HG03025 (cell line): ENCODE results near the gene HCRTR1.
A peak's percentile ranks its signal among the peaks of the same experiment; 100 is the strongest.

Experiments
- ATAC-seq: cut with Tn5 transposase; IDR thresholded peaks from one replicate; pipeline ENCODE4 v1.9.1; 2021; ENCODE audit warnings: mild to moderate bottlenecking, moderate library complexity; ENCODE audit not compliant: unreplicated experiment, low FRiP score

Gene HCRTR1

DNA sequence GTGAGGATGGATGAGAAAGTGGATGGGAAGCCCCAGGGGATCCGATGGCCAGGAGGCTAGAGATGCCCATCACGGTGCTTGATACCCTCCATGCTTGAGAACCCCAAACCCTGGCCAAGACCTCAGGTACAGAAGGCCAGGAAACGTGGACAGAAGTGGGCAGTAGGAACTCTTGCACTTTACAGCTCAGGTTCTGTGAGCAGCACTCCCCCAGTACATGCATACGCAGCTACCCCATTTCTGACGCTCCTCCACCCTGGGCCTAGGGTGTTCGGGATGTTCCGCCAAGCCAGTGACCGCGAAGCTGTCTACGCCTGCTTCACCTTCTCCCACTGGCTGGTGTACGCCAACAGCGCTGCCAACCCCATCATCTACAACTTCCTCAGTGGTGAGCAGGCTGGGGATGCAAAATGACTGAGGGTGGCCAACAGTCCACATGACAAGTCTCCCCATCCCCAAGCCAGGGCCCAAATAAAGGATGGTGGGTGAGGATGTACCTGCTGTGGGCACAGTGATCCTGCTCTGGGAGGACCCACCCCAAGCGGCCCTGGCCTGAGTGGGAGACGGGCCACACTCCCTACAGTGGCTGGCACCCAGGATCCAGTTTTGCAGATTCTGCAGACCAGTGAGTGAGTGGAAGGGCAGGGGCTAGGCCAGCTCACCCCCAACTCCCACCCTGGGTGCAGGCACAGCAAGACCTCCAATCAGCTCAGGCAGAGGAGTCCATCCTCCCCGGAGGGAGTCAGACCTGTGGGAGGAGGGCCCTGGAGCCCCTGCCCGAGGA lies 7.4 kb downstream of the HCRTR1 start:
- no peak for ATAC-seq

DNA sequence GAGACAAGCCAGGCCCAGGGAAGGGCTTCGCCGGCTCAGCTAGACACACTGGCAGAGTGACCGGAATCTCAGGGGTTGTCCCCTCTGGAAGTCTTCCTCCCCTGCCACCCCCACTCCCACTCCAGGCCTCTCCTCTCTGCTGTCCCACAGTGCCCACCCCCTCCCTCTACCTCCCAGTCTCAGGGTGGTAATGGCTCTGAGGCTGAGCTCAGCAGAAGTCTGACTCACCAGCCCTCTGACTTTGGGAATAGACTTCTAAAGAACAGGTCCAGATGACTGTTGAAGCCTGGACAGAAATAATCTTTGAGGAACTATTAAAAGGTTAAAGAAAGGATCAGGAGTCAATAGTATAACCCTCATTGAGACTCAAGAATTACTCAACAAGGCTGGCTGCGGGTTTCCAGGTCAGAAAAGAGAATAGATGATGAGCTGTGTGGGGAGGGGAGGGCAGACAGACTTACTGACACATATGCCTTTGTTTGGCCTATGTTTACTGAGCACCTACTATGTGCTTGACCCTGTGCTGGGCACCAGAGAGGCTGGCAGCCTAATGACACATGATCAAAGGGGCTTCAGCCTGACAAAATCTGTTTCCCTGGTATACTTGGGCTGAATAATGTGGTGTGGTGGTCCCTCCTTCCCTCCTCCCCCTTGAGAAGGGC lies 8.2 kb downstream of the HCRTR1 start:
- ATAC-seq, result no peak

DNA sequence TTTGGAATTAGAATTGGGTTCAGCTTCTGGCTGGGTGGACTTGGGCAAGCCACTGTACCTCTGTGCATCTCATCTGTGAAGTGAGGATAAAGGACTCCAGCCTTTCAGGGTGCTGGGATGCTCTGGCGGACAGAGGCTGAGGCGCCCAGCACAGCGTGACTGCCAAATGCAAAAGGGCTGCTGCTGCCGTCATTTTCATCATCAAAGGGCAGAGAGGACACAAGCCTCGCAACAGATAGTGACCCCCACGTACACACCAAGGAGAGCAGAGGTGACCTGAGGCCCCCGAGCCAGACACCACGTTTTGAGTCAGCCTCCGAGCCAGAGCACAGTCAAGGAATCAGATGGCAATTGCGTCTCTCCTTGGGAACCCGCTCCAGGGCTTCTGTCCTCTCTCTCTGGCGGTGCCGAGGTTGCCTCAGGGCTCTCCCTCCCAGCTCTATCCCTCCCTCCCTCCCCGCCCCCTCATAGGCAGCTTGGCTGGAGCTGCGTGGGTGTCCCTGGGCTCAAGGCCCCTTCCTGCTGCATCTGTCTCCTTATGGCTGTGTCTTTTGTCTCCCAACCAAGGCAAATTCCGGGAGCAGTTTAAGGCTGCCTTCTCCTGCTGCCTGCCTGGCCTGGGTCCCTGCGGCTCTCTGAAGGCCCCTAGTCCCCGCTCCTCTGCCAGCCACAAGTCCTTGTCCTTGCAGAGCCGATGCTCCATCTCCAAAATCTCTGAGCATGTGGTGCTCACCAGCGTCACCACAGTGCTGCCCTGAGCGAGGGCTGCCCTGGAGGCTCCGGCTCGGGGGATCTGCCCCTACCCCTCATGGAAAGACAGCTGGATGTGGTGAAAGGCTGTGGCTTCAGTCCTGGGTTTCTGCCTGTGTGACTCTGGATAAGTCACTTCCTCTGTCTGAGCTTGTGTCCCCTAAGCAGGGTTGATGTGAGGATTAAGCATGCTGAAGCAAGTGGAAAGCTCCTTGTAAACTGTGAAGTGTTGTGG lies 9.0 kb downstream of the HCRTR1 start:
- no peak for ATAC-seq

DNA sequence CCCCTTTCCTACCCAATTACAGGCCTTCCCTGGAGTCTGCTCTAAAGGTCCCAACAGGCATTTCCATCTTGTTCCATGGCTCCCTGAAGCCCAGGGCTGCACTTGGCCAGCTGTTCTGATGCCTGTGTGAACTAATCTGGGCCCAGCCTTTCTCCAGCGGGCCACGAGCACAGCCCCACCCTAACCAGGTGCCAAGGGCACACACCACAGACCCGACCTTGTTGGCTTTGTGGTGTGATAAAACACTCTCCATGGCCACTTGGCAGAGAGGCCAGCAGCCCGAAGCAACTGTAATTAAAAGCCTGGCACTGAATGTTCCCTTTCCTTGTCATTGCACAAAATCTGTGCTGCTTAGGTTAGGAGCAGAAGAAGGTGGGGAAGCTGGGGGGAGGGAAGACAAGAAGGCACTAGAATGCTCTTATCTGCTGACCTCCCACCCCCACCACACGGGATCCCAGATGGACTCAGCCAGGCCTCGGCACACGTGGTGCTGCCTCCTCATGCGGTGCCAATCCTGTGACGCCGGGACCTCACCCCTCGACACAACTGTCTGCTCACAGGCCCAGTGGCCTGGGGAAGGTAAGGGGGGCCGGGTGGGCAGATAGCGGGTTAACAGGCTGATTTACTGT lies 9.9 kb downstream of the HCRTR1 start:
- no peak for ATAC-seq

DNA sequence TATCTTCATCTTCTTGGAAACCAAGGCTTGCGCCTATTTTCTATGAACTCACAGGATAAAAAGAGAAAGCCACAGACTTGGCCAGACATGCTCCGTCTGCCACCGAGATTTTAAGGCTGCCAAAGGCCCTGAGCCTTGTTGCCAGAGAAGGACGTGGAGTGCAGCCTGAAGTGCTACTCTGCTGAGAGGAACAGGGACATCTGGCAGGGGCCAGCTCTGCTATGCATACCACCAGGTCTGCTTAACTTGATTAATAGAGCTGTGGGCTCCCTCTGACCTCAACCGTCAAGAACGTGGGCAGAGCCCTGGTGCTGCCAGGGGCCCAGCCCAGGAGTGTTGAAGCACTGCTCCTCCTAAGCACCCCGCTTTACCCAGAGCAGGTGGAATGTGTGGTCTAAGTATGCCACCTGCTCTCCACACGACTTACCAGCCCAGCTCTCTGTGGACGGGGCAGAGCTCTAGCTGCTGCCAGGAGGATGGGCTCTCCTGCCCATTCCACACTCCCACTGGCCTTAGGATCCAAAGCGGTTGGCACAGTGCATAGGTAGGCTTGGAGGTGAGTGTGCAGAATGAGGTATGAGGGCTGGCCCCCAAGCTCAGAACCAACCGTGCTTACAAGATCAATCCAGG lies 10.6 kb downstream of the HCRTR1 start:
- ATAC-seq, result no peak

DNA sequence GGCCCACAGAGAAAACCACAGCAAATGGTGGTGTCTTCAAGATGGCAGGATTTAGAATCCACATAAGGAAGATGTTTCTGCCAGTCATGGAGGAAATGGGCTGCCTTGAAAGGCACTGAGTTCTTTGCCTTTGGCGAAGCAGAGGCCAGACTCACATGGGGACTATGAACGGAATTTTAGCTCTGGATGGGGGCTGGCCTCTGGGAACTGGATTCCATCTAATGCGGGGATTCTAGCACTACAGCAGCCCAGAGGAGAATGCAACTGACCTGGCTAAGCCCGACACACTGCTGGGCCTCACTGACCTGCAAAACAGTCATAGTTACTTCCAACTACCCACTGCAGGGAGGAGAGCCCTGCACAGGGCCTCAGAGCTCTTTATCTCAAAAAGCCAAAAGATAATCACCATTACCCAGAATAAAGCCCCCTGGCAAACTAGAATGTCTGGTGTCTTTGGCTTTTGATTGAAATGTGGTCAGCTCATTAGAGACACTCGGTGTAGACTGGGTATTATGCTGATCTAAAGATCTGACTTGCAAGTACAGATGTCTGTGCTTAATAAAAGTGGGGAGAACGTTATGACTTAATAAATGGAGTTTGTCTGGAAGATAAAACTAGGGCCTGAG lies 11.6 kb downstream of the HCRTR1 start:
- ATAC-seq, result no peak

DNA sequence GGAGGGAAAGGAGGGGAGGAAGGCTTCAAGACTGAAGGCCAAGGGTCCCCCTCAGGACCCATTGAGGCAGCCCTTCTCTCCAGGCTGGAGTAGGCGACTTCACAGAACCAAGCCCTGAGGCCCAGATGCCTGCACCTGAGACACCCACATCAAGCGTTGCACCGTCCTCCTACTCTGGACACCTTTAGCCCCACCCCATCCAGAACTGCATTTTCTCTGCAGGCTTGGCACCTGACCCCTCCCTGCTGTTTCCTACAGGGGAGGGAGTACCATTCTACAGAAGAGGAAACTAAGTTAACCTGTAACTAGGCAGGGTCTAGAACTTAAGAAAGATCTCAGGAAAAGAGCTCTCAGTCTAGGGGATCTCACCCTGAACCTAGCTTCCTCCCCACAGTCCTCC lies 15.2 kb downstream of the HCRTR1 start:
- ATAC-seq, result no peak

DNA sequence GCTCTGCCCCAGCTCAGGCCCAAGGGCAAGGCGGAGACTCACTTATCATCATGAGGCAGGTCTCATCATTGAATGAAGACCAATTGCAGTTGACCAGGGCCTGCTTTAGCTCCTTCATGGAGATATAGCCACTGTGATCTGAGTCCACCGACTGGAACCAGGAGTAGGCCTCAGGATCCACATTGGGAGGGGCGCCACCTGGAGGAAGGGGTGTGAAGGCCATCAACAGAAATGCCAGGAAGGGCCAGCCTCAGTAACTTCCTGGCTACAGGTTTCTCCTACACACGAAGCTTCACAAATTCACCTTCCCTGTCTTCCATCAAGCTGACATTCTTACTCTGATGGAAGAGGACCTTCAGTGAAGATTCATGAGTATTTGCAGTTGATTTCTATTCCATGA lies 15.6 kb downstream of the HCRTR1 start:
- ATAC-seq, result no peak

DNA sequence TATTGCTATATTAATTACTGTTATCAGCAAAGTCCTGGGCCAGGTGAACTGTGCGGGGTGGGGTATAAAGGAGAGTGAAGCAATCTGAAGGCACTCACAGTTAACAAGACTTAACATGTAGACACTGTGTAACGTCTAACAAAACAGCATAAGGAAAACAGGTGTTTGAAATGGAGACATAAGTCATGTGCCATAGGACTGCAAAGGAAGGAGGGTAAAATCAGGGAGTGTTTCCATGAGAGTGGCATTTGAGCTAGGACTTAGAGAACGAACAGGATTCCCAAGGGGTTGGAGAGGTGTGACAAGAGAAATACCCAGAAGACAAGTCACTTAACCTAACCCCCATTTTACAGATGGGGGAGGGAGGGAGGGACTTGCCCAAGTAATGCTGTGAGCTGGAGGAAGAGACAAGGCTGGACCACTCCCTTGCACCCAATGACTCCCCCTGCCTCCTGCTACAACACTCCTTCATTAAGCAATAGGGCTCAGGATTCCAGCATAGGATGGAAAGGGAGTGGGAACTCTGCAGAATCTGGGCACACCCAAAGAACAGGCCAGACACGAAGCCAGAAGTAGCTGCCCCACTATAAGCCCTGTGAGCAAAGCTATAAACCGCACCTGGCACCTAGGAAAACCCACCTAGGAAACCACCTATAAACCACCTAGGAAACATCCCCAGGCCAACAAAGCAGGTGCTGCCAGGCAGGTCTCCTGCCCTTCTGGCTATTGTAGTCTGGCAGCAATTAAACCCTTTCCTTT lies 20.6 kb downstream of the HCRTR1 start:
- no peak for ATAC-seq

DNA sequence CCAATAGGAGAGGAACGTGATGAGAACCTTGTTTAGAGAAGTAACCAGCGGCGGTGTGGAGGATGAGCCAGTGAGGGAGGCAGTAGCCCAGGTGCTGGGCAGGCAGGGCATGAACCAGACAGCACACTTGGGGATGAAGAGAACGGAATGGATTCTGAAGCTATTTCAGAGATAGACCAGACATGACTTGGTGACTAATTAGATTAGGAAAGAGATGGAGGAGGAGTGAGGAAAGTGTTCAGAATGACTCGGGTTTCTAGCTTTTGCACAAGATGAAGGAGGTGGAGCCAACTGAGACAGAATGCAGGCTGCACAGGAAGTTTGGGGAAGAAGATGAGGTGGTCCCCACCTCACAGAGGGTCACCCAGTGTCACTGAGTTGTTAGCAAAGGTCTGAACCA lies 22.1 kb downstream of the HCRTR1 start:
- no peak for ATAC-seq

DNA sequence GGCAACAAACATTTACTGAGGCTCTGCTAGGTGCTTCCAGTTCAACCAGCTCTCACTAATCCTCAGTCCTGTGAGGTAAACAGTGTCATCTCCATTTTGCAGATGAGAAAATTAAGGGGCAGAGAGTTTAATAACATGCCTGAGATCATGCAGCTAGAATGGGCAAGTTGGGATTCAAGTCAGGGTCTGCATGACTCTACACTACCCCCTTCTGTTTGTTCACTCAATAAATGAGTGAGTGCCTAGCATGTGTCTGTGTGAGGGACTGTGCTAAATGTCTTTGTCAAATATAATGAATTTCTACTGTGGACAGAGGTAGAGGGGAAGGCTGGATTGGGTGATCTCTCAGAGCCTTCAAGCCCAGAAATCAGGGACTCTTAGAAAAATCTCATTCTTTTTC lies 22.7 kb downstream of the HCRTR1 start:
- ATAC-seq, result no peak

DNA sequence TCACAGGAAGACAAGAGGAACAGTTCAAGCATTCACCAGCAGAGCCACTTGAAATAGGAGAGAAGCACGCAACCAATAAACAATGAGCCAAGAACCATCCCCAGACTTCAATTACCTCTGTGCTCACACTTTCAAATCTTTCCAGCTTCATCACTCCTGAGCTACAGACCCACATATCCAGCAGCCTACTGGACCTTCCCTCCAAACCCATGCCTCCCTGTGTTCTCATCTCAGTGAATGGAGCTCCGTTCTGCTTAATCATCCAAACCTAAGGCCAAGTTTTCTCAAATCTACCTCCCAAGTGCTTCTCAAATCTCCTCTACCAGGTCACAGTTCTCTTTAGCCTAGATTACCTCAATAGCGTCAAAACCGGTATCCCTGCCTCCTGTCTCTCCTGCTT lies 23.5 kb downstream of the HCRTR1 start:
- no peak for ATAC-seq

DNA sequence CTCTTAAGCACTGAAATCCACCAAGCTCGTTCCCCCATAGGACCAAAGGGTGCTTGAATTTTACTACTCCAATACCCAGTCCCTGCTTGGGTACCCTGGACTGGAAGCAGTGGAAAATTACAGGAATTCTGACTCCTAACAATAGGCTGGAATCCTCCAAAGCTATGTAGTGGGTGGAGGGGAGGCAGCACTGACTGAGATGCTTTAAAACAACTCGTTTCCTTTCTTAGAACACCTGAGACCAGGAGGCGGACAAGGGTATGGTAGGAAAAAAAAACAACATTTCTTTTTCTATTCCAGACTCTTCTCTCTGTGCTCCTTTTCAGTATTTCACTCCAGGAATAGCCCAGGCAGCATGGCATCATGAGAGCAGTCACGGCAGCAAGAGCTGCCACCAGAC lies 24.9 kb downstream of the HCRTR1 start:
- no peak for ATAC-seq

DNA sequence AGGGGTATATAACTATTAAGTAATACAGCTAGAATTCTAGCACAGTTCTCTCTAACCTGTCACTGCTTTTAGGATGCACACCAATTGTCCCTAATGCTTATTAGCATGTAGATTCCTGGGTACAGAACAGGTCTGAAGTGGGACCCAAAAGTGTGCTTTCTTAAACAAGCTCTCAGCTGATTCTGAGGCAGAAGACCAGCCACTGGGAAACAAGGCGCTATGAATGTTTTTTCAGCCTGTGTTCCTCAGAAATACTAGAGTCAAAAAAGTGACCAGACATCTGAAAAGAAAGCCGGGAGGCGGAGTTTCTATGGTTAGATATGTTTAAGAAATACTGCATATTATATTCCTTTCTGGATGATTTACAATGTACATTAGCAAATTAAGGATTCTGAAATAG lies 25.4 kb downstream of the HCRTR1 start:
- no peak for ATAC-seq

DNA sequence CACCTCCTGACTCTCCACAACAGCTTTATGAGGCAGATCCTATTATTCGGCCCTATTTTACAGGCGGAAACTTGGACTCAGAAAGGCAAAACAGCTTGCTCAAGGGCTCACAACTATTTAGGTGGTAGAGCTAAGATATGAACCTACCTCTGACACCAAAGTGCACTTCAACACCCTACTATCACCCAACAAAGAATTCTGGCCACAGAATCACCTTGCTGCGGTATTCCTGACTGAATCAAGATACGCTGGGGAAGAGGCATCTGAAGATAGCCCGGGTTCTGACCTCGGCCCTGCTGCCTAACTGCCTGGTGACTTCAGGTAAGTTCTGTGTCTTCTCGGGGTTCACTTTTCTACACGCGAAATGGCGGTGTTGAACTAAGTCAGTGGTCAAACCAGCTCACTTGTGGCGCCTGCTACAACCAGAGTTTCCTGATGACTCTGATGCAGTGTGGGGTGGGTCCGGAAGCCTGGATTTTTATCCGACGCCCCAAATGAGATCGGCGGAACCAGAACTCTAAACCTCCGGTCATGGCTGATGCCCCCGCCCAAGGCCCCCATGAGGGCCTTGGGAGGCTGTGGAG lies 26.6 kb downstream of the HCRTR1 start:
- ATAC-seq, result peak; percentile 3

DNA sequence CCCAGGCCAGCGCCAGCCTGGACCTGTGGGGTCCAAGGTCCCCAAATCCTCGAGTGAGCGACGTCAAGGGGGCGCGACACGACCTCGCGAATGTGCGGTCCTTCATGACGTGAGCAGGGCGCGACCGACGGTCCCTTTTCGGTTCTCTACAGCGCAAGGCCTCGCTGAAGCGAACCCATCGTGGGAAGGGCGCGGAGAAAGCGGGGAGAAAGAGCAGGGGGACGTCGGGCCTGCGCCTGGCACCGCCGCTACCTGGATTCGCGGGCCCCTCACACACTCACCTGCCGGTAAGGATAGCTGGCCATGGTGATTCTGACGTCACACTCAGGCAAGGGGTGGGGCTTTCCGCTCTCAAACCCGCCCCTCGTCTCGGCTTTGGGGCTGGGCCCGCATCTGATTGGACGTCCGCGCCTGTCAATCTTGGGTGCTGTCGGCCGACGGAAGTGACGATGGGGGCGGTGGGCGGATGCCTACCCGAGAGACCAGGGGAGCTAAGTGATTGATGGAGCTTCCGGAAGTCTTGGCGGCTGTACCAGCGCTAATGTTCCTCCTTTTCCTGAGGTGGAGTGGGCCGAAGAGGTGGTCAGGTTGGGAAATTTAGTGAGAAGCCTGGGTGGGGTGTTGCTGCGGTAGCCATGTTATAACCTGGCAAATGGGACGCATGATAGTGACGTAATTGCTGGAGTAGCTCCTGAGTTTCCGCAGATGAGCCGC lies 27.2 kb downstream of the HCRTR1 start, which contains the start of gene PEF1:
PEF1 (minus strand) TSS at position 317 of the 714 bp plus-strand sequence; CDS start at position 305, 12 bp downstream.
- peak; percentile 89 for ATAC-seq

DNA sequence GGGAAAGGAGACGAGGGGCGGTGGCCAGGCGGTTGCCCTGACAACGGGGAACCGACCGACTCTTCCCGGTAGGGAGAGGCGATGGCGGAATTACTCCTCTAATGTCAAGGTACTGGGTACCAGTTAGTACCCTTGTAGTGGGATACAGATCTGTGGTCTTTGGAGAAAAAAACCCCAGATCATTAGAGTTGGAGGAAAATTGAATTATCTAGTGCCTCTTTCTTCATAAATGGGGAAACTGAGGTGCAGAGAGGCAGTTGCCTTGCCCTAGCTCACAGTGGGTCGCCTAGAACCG lies 27.7 kb downstream of the HCRTR1 start:
- ATAC-seq, result no peak
